ENCODE measurements around the gene TMEM132A. TPM values are rescaled to one million over a fixed set of nuclear protein-coding genes. Genes with fewer than 3 reads are reported as not detected.

The TMEM132A gene
- total RNA-seq, 4 donors from 2014 or later, result 11.8 to 52.7 (median 17.8) TPM

DNA sequence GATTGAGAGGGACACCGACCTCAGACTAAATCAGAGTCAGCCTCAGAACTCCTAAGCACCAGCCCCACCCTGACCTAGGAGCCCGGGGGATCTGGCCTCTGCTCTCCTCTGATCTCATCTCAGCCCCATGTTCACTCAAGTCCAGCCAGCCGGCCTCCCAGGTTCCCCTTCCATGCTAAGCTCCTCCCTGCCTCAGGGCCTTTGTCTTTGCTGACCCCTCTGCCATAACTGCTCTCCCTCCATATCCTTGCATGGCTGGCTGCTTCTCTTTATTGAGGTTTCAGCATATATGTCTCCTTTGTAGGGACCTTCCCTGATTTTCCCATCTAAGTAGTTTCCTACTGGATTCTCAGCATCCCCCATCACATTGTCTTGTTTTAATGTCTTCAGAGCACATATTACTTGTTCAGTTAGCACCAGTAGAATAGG is 28.5 kb downstream of the TMEM132A start:
- peak overlapping the region; percentile 22 to 69 (median 50) for H3K4me3 ChIP-seq
- intact Hi-C loops (cut with DNase I), result no loop called here
- DNase-seq, result no peak
- H3K4me1 ChIP-seq, result peaks cover 16 to 66% (median 30%) of the 10 kb centered on the region in 3 donors
- no peaks in the 10 kb centered on the region for H3K9me3 ChIP-seq
- WGBS, 2 donors, result 28 to 31% methylated on average over 2 to 3 of the region's 3 CpGs
- H3K36me3 ChIP-seq, result no peaks in the 10 kb centered on the region
- TF ChIP-seq POLR2A (IDR thresholded peaks at IDR 0.05), result no peak
- no peak for TF ChIP-seq CTCF (IDR thresholded peaks at IDR 0.05)
- peak overlapping the region; percentile 69 to 87 (median 85) for H3K27ac ChIP-seq
- peaks cover 0 to 4% (median 0%) of the 10 kb centered on the region in 4 donors for H3K27me3 ChIP-seq

- Histone ChIP-seq H3K36me3 (no peaks in the 10 kb centered on the region), H3K4me1 (peaks cover 16 to 63% (median 30%) of the 10 kb centered on the region in 3 donors), H3K27me3 (peaks cover 0 to 4% (median 0%) of the 10 kb centered on the region in 4 donors), H3K4me3 (no peak overlapping the region), H3K27ac (no peak overlapping the region), H3K9me3 (no peaks in the 10 kb centered on the region)
- DNase-seq, result no peak
- TF ChIP-seq CTCF (IDR thresholded peaks at IDR 0.05) (no peak), POLR2A (IDR thresholded peaks at IDR 0.05) (peak in 1 of 4 donors; percentile 22)
- intact Hi-C loops (cut with DNase I), result no loop called here
- 63 to 77% methylated on average over 5 to 6 of the region's 6 CpGs for WGBS, 2 donors
Measured at GRCh38 chr11:60953781-60954180, 29.5 kb downstream of the TMEM132A start.

GRCh38 chr11:60954421-60954820 is 30.2 kb downstream of the TMEM132A start:
- no peak for TF ChIP-seq POLR2A (IDR thresholded peaks at IDR 0.05)
- no peak for TF ChIP-seq CTCF (IDR thresholded peaks at IDR 0.05)
- DNase-seq, result no peak
- H3K27ac ChIP-seq, result no peak overlapping the region
- H3K27me3 ChIP-seq, result peaks cover 0 to 4% (median 0%) of the 10 kb centered on the region in 4 donors
- 81 to 89% methylated on average over 3 to 5 of the region's 5 CpGs for WGBS, 2 donors
- H3K4me3 ChIP-seq, result no peak overlapping the region
- no peaks in the 10 kb centered on the region for H3K9me3 ChIP-seq
- intact Hi-C loops (cut with DNase I), result no loop called here
- peaks cover 16 to 56% (median 30%) of the 10 kb centered on the region in 3 donors for H3K4me1 ChIP-seq
- no peaks in the 10 kb centered on the region for H3K36me3 ChIP-seq

DNA sequence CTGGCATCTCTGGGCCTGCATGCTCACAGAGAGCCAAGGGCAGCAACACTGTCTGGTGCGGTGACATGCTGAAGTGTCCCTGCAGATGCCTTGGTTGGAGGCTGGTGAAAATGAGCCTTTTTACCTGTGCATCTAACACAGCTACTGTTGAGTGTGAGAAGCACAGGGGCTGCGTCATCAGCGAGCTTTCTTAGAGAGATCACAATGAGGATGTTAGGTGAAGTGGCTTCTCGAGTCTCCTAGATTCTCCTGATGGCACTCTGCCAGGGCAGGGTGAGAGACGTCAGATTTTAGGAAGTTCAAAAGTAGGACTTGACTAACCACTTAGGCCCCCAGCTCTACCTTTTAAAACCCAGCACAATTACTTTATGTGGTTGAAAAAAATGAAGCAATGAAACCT is 31.3 kb downstream of the TMEM132A start:
- no peak overlapping the region for H3K4me3 ChIP-seq
- intact Hi-C loops (cut with DNase I), result no loop called here
- H3K36me3 ChIP-seq, result no peaks in the 10 kb centered on the region
- TF ChIP-seq CTCF (IDR thresholded peaks at IDR 0.05), result no peak
- no peak for TF ChIP-seq POLR2A (IDR thresholded peaks at IDR 0.05)
- 19 to 53% methylated on average over 3 to 5 of the region's 5 CpGs for WGBS, 2 donors
- peaks cover 0 to 4% (median 0%) of the 10 kb centered on the region in 4 donors for H3K27me3 ChIP-seq
- H3K9me3 ChIP-seq, result no peaks in the 10 kb centered on the region
- no peak overlapping the region for H3K27ac ChIP-seq
- H3K4me1 ChIP-seq, result peaks cover 9 to 45% (median 19%) of the 10 kb centered on the region in 3 donors
- DNase-seq, result no peak

DNA sequence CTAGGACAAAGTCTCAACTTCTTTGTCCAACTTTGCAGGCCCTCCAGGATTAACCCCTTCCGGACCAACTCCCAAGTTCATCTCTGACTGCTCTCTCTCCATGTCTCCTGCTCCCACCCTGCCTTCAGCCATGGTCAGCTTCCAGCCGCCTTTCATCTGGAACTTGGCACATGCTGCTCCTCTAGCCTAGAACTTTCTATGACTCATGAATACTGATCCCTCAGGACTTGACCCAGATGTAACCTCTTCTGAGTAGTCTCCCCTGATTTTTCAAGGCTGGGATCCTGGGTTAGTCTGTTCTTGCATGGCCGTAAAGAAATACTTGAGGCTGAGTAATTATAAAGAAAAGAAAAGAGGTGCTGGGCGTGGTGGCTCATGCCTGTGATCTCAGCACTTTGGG is 32.9 kb downstream of the TMEM132A start:
- intact Hi-C loops (cut with DNase I), result no loop called here
- no peaks in the 10 kb centered on the region for H3K27me3 ChIP-seq
- no peak for TF ChIP-seq POLR2A (IDR thresholded peaks at IDR 0.05)
- no peak for TF ChIP-seq CTCF (IDR thresholded peaks at IDR 0.05)
- H3K4me3 ChIP-seq, result no peak overlapping the region
- peaks cover 0 to 29% (median 9%) of the 10 kb centered on the region in 3 donors for H3K4me1 ChIP-seq
- 60 to 83% methylated on average over 4 of the region's 4 CpGs for WGBS, 2 donors
- no peaks in the 10 kb centered on the region for H3K36me3 ChIP-seq
- H3K9me3 ChIP-seq, result no peaks in the 10 kb centered on the region
- no peak for DNase-seq
- peak overlapping the region in 1 of 4 donors; percentile 34 for H3K27ac ChIP-seq

Measured in esophagus squamous epithelium (tissue), 5 donors.